Activated T-helper 2 cell treated with anti-CD3 and anti-CD28 coated beads, Interferon-gamma antibody, Interleukin-2, Interleukin-4, amounts not matched to agents 10 μg/mL and 5 μg/mL and 100 μg/mL, durations not matched to agents 14 hours and 24 hours and 36 hours (primary cell): Measurements from ENCODE around the gene PRKCE. TPM values are rescaled to one million over a fixed set of nuclear protein-coding genes. Genes with fewer than 3 reads are reported as not detected.
"Not testable (repeated sequence)": the region's sequence is repeated elsewhere in the genome, so short reads cannot be mapped to it uniquely, and the experiment has no call there.

ENCODE experiments used
- DNase-seq: peaks from one replicate; pipeline ENCODE4 v3.0.0; 2021; ENCODE audit warnings: low spot score
- H3K27ac Mint-ChIP-seq: one replicate; pipeline ENCODE4 v1.8.0; 2021; ENCODE audit warnings: mixed read lengths
- H3K27me3 Mint-ChIP-seq: one replicate; pipeline ENCODE4 v1.8.0; 2021; ENCODE audit warnings: low read depth, mixed read lengths
- H3K36me3 Mint-ChIP-seq: one replicate; pipeline ENCODE4 v1.8.0; 2021; ENCODE audit warnings: low read depth, mixed read lengths
- H3K4me1 Mint-ChIP-seq: one replicate; pipeline ENCODE4 v1.8.0; 2021; ENCODE audit warnings: low read depth, mixed read lengths
- H3K4me3 Mint-ChIP-seq: one replicate; pipeline ENCODE4 v1.8.0; 2021; ENCODE audit warnings: low read depth, mild to moderate bottlenecking, moderate library complexity, mixed read lengths
- H3K9me3 Mint-ChIP-seq: one replicate; pipeline ENCODE4 v1.8.0; 2021; ENCODE audit warnings: mixed read lengths
- intact Hi-C: fragments of 100-400 bp; cut with micrococcal nuclease; formaldehyde crosslinking; loops from one replicate; pipeline ENCODE4 v1.15.1; 2023
- total RNA-seq: library from RNA; stranded (reverse); gene quantifications from 2 replicates; pipeline ENCODE4 v1.2.3, GENCODE V29; 2022

PRKCE gene
- total RNA-seq, 1 donor from 2014 or later, result 21.5 TPM

DNA sequence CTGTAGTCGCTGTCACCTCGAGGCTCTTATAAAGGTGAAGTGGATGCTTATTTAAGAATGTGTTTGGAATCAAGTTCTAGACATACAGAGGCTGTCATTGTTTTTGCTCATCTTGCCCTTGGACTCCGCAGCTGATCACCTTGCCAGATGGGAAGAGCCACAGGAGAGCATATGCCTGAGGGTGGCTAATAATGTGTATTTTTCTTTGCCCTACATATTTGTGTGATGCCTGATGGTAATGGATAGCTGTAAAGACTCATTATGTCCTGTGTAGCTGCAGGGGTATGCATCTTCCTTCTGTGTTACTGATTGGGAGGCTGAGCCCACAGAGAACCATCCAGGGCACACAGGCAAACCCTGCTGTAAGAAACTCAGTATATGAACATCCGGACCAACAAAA, 61.7 kb downstream of the PRKCE start:
- intact Hi-C loops, result no loop called here
- no peak for DNase-seq
- no peak overlapping the region for H3K27ac Mint-ChIP-seq
- peaks cover 7% of the 10 kb centered on the region for H3K36me3 Mint-ChIP-seq
- no peaks in the 10 kb centered on the region for H3K27me3 Mint-ChIP-seq
- H3K9me3 Mint-ChIP-seq, result no peaks in the 10 kb centered on the region
- no peaks in the 10 kb centered on the region for H3K4me1 Mint-ChIP-seq
- no peak overlapping the region for H3K4me3 Mint-ChIP-seq

DNA sequence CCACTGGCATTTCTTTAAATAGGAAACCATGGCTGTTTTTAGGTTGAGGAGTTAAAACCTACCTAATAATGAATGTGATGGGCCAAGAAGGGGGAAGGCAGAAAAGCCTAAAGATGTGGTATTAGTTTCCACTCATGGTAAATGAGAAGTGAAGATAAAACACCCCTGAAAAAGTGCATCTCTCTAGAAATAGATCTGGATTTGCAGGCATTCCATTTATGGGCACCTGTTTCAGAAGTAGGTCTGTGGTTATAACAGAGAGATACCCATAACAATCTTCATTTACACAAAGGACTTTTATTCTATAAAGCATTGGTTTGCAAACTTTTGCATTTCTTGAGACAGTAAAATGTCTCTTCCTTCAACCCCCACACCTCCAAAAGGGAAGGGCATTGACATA, 62.1 kb downstream of the PRKCE start:
- no peaks in the 10 kb centered on the region for H3K9me3 Mint-ChIP-seq
- intact Hi-C loops, result no loop called here
- H3K4me1 Mint-ChIP-seq, result no peaks in the 10 kb centered on the region
- H3K27me3 Mint-ChIP-seq, result no peaks in the 10 kb centered on the region
- DNase-seq, result no peak
- H3K27ac Mint-ChIP-seq, result no peak overlapping the region
- H3K36me3 Mint-ChIP-seq, result peaks cover 2% of the 10 kb centered on the region
- H3K4me3 Mint-ChIP-seq, result no peak overlapping the region

DNA sequence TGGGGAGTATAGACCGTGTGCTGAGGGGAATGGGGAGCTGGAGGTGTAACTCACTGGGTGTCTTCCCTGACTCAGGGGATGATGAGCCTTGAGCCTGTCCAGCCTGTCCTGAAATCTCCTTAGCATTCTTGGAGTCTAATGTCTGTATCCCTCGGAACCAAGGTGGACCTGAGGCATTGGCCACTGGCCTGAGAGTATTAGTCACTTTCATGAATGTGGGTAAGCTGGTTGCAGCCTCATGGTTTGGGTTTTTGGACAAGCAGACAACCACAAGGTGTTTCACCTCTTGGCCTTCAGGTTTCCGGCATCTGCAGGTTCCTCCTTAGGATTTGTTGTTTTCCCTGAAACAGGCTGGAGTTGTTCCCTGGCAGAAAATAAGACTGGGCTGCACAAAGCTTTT, 63.2 kb downstream of the PRKCE start:
- Mint-ChIP-seq H3K9me3 (no peaks in the 10 kb centered on the region), H3K27me3 (no peaks in the 10 kb centered on the region), H3K27ac (no peak overlapping the region), H3K4me1 (no peaks in the 10 kb centered on the region), H3K4me3 (no peak overlapping the region), H3K36me3 (no peaks in the 10 kb centered on the region)
- DNase-seq, result no peak
- intact Hi-C loops, result no loop called here

DNA sequence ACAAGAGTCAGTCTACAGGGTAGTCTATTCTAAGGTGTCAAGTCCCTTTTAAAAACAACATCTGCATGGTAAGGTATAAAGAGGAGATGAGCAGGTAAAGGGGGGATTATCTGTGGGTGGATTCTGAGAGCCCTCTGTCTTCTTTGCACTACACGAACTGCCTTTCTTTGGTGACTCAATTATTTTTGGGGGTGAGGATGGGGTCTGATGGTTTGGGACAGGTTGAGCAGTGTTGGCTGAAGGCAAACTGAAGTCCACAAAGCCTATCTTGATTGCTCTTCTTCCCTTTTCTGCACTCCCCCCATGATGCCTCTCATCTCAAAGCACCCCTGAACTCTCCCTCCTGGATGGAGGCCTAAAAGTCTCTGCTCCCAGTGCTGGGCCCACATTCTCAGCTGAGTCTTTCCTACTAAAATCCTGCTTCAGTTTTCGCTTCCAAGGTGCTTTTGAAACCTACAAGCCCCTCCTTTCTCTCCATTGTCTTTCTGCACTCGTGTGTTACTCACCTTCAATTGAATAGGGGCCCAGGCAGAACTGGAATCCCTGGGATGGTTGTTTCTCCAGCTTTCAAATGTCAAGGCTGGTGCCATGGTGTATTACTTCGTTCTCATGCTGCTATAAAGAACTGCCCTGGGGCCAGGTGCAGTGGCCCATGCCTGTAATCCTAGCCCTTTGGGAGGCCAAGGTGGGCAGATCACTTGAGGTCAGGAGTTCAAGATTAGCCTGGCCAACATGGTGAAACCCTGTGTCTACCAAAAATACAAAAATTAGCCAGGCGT, 64.3 kb downstream of the PRKCE start:
- Mint-ChIP-seq H3K27me3 (no peaks in the 10 kb centered on the region), H3K9me3 (no peaks in the 10 kb centered on the region), H3K4me1 (no peaks in the 10 kb centered on the region), H3K27ac (no peak overlapping the region), H3K4me3 (no peak overlapping the region), H3K36me3 (no peaks in the 10 kb centered on the region)
- no peak for DNase-seq
- intact Hi-C loops, result no loop called here

DNA sequence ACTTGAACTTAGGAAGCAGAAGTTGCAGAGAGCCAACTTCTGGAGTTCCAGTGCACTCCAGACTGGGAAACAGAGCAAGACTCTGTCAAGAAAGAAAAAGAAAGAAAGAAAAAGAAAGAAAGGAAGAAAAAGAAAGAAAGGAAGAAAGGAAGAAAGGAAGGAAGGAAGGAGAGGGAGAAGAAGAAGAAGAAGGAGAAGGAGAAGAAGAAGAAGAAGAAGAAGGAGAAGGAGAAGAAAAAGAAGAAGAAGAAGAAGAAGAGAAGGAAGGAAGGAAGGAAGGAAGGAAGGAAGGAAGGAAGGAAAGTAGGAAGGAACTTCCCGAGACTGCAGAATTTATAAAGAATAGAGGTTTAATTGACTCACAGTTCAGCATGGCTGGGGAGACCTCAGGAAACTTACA, 65.0 kb downstream of the PRKCE start:
- H3K36me3 Mint-ChIP-seq, H3K4me1 Mint-ChIP-seq, intact Hi-C loops, H3K27me3 Mint-ChIP-seq, H3K9me3 Mint-ChIP-seq, DNase-seq, H3K4me3 Mint-ChIP-seq, H3K27ac Mint-ChIP-seq: not testable (repeated sequence)

DNA sequence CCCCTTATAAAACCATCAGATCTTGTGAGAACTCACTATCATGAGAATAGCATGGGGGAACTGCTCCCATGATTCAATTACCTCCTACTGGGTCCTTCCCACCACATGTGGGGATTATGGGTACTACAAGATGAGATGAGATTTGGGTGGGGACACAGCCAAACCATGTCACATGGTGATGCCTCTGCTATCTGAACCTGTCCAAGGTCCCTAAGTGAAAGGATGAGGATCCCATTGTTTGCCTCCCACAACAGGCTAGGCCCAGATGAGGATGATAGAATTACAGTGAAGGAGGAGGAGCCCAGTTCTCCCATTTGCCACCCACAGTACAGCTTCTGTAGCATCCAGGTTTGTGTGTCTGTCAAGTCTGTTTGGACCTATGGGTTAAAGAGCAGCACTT, 65.4 kb downstream of the PRKCE start:
- Mint-ChIP-seq H3K4me1 (no peaks in the 10 kb centered on the region), H3K4me3 (no peak overlapping the region), H3K9me3 (no peaks in the 10 kb centered on the region), H3K36me3 (no peaks in the 10 kb centered on the region), H3K27ac (no peak overlapping the region), H3K27me3 (no peaks in the 10 kb centered on the region)
- intact Hi-C loops, result no loop called here
- DNase-seq, result no peak

DNA sequence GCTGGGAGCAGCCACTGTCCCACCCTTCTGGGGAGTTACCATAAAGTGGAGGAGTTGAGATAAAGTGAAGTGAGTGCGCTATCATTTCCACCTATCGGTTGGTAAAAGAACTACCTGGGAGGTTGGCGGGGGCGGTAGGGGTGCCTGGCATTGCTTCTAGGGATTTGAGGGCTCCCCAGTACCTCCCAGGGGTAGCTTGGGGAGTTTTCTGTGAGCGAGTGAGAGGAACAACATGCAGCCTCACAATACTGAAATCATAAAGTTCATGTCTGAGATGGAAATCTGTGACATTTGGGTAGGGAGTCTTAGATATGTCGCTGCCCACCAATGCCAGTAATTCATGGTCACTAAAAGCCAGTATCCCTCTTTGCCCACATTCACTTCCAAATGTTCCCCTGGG, 68.7 kb downstream of the PRKCE start:
- Mint-ChIP-seq H3K27me3 (no peaks in the 10 kb centered on the region), H3K36me3 (no peaks in the 10 kb centered on the region), H3K9me3 (no peaks in the 10 kb centered on the region), H3K27ac (no peak overlapping the region), H3K4me3 (no peak overlapping the region), H3K4me1 (peaks cover 10% of the 10 kb centered on the region)
- no peak for DNase-seq
- intact Hi-C loops, result no loop called here

DNA sequence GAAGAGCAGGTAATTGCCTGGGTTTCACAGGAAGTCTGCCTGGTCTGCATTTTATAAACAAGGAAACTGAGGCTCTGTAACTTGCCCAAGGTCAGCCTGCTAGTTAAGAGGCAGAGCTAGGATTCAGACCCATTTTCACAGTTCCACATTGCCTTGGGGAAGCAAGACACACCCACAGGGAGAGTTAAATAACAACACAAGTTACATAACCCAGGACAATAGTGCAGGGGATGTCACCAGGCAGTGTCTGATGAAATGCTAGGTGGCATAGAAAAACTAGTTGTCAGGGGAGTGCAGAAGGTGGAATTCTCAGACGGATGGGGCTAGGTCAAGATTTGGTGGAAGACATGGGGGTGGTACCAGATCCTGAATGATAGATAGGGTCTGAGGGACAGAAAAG, 69.7 kb downstream of the PRKCE start:
- Mint-ChIP-seq H3K36me3 (no peaks in the 10 kb centered on the region), H3K9me3 (no peaks in the 10 kb centered on the region), H3K27me3 (no peaks in the 10 kb centered on the region), H3K4me3 (no peak overlapping the region), H3K27ac (no peak overlapping the region), H3K4me1 (peaks cover 10% of the 10 kb centered on the region)
- intact Hi-C loops, result no loop called here
- no peak for DNase-seq

DNA sequence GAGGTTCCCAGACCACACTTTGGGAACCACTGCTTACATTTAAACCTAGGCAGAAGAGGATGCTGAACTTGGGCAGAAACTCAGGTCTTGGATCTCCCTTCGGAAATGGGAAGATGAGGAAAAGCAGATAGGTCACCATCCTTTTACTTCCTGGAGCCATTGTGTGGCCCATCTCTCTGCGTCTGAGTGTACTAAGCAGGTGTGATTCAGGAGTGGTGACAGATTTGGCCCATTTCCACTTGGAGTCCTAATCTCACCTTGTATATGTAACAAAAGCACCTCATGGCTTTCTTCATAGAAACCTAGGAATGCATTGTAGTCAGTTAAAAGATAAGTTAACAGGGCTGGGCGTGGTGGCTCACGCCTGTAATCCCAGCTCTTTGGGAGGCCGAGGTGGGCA, 71.0 kb downstream of the PRKCE start:
- intact Hi-C loops, result no loop called here
- H3K4me3 Mint-ChIP-seq, result no peak overlapping the region
- DNase-seq, result no peak
- H3K27me3 Mint-ChIP-seq, result no peaks in the 10 kb centered on the region
- no peak overlapping the region for H3K27ac Mint-ChIP-seq
- no peaks in the 10 kb centered on the region for H3K9me3 Mint-ChIP-seq
- H3K4me1 Mint-ChIP-seq, result peaks cover 10% of the 10 kb centered on the region
- no peaks in the 10 kb centered on the region for H3K36me3 Mint-ChIP-seq

DNA sequence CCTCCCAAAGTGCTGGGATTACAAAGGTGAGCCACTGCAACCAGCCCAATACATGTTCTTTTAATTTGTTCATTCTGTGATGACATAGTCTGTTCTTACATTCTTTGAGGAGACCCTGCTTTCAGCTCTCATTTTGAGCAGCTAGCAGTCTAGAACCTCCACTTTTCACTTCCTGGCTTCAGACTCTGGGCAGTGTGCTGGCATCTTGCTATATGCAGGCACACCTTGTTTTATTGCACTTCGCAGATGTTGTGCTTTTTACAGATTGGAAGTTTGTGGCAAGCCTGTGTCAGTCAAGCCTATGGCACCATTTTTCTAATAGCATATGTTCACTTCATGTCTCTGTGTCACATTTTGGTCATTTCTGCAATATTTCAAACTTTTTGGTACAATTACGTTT, 72.4 kb downstream of the PRKCE start:
- Mint-ChIP-seq H3K27ac (no peak overlapping the region), H3K4me3 (no peak overlapping the region), H3K9me3 (no peaks in the 10 kb centered on the region), H3K4me1 (peaks cover 10% of the 10 kb centered on the region), H3K27me3 (no peaks in the 10 kb centered on the region), H3K36me3 (no peaks in the 10 kb centered on the region)
- DNase-seq, result no peak
- intact Hi-C loops, result no loop called here

DNA sequence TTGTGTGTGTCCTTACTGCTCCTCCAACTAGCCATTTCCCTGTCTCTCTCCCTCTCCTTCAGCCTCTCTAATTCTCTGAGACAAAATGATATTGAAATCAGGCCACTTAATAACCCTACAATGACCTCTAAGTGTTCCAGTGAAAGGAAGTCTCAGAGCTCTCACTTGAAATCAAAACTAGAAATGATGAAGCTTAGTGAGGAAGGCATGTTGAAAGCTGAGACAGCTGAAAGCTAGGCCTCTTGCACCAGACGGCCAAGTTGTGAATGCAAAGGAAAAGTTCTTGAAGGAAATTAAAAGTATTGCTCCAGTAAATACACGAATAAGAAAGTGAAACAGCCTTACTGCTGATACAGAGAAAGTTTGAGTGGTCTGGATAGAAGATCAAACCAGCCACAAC, 72.9 kb downstream of the PRKCE start:
- Mint-ChIP-seq H3K27ac (no peak overlapping the region), H3K4me1 (peaks cover 10% of the 10 kb centered on the region), H3K27me3 (no peaks in the 10 kb centered on the region), H3K9me3 (no peaks in the 10 kb centered on the region), H3K36me3 (no peaks in the 10 kb centered on the region), H3K4me3 (no peak overlapping the region)
- DNase-seq, result no peak
- intact Hi-C loops, result no loop called here

DNA sequence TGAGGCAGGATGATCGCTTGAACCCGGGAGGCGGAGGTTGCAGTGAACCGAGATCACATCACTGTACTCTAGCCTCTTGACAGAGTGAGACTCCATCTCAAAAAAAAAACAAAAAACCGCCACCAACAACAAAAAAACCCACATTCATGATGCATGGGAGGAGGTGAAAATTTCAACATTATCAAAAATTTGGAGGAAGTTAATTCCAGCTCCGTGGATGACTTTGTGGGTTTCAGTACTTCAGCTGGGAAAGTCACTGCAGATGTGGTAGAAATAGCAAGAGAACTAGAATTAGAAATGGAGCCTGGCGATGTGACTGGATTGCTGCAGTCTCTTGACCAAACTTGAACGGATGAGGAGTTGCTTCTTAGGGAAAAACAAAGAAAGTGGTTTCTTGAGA, 74.3 kb downstream of the PRKCE start:
- Mint-ChIP-seq H3K27ac (no peak overlapping the region), H3K9me3 (no peaks in the 10 kb centered on the region), H3K4me1 (peaks cover 10% of the 10 kb centered on the region), H3K36me3 (no peaks in the 10 kb centered on the region), H3K4me3 (no peak overlapping the region), H3K27me3 (no peaks in the 10 kb centered on the region)
- no peak for DNase-seq
- intact Hi-C loops, result no loop called here

DNA sequence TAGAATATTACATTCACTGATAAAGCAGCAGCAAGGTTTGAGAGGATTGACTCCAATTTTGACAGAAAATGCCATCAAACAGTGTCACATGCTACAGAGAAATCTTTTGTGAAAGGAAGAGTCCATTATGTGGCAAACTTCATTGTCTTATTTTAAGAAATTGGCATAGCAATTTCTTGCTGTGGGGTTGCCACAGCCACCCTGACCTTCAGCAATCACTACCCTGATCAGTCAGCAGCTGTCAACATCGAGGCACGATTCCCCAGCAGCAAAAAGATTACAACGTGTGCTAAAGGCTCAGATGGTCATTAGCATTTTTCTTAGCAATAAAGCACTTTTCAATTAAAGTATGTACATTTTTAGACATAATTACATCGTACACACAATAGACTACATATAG, 74.7 kb downstream of the PRKCE start:
- Mint-ChIP-seq H3K9me3 (no peaks in the 10 kb centered on the region), H3K4me3 (no peak overlapping the region), H3K27ac (no peak overlapping the region), H3K4me1 (peaks cover 10% of the 10 kb centered on the region), H3K27me3 (no peaks in the 10 kb centered on the region), H3K36me3 (no peaks in the 10 kb centered on the region)
- DNase-seq, result no peak
- intact Hi-C loops, result no loop called here

DNA sequence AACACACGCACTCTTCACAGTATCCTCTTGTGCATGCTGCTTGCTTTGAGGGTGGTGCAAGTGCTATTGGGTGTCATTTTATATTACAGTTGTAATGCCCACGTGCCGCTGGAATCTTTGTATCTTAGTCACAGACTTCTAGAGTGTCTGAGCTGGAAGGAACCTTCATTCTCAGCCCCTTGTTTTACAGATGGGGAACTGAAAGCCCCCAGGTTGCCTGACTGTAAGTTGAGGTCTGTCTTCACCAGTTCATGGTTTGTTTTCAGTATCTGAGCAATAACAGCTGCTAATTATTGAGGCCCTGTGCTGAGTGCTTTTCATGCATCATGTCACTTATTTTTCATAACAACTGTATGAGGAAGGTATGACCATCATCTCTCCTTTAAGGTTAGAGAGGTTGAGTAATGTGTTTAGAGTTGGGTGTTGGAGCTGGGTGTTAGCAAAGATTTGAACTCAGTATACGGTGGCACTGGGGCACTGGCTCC, 77.0 kb downstream of the PRKCE start:
- Mint-ChIP-seq H3K27me3 (no peaks in the 10 kb centered on the region), H3K9me3 (no peaks in the 10 kb centered on the region), H3K4me3 (no peak overlapping the region), H3K36me3 (no peaks in the 10 kb centered on the region), H3K4me1 (peaks cover 10% of the 10 kb centered on the region), H3K27ac (no peak overlapping the region)
- DNase-seq, result no peak
- intact Hi-C loops, result no loop called here
